Neural cell (in vitro differentiated cells): ENCODE results near the gene ANKRD13C. TPM values are rescaled to one million over a fixed set of nuclear protein-coding genes. Genes with fewer than 3 reads are reported as not detected.

Experiments used
- H2AFZ ChIP-seq: fragments of 200-600, 300-800 bp; sonication (generic), shearing (Covaris generic); 2 replicates; pipeline ENCODE4 v1.6.0; 2014; ENCODE audit warnings: low read depth, mild to moderate bottlenecking, antibody characterized with exemption, low read length, moderate library complexity
- H3F3A ChIP-seq: fragments of 200-600 bp; shearing (Covaris generic); 2 replicates; pipeline ENCODE4 v1.6.1; 2016; ENCODE audit warnings: mild to moderate bottlenecking, moderate library complexity, mixed read lengths, antibody characterized with exemption, low read length; ENCODE audit not compliant: insufficient read depth, poor library complexity, severe bottlenecking
- H3K27ac ChIP-seq: fragments of 200-600, 300-800 bp; sonication (generic), shearing (Covaris generic); 2 replicates; pipeline ENCODE4 v1.5.1; 2014; ENCODE audit warnings: mild to moderate bottlenecking, low read length, moderate library complexity
- H3K27me3 ChIP-seq: fragments of 300-800, 200-600 bp; sonication (generic), shearing (Covaris generic); 2 replicates; pipeline ENCODE4 v1.6.0; 2014; ENCODE audit warnings: mild to moderate bottlenecking, low read depth, low read length, moderate library complexity; ENCODE audit not compliant: insufficient read depth
- H3K36me3 ChIP-seq: fragments of 300-800, 200-600 bp; sonication (generic), shearing (Covaris generic); 2 replicates; pipeline ENCODE4 v1.5.1; 2014; ENCODE audit warnings: mild to moderate bottlenecking, antibody characterized with exemption, low read length, moderate library complexity; ENCODE audit not compliant: insufficient read depth
- H3K4me2 ChIP-seq: fragments of 300-800, 200-600 bp; sonication (generic), shearing (Covaris generic); 2 replicates; pipeline ENCODE4 v1.6.0; 2014; ENCODE audit warnings: mild to moderate bottlenecking, low read length
- H3K4me3 ChIP-seq: fragments of 300-800, 200-600 bp; sonication (generic), shearing (Covaris generic); 2 replicates; pipeline ENCODE4 v1.5.1; 2014; ENCODE audit warnings: mild to moderate bottlenecking, low read length, moderate library complexity
- H3K79me2 ChIP-seq: fragments of 200-600 bp; shearing (Covaris generic); replicated peaks from 2 replicates; pipeline ENCODE4 v1.6.0; 2014; ENCODE audit warnings: mild to moderate bottlenecking, low read length, moderate library complexity; ENCODE audit not compliant: insufficient read depth
- H3K9ac ChIP-seq: fragments of 300-800, 200-600 bp; sonication (generic), shearing (Covaris generic); 2 replicates; pipeline ENCODE4 v1.6.1; 2016; ENCODE audit warnings: mild to moderate bottlenecking, low read length, mixed read lengths
- H3K9me2 ChIP-seq: fragments of 200-600 bp; shearing (Covaris generic); 2 replicates; pipeline ENCODE4 v1.6.1; 2016; ENCODE audit warnings: mild to moderate bottlenecking, low read length, mixed read lengths; ENCODE audit not compliant: insufficient read depth
- H3K9me3 ChIP-seq: fragments of 200-600, 300-800 bp; sonication (generic), shearing (Covaris generic); 2 replicates; pipeline ENCODE4 v1.6.1; 2016; ENCODE audit warnings: mild to moderate bottlenecking, mixed run types, low read length, moderate library complexity, mixed read lengths
- H4K20me1 ChIP-seq: fragments of 200-600 bp; shearing (Covaris generic); 2 replicates; pipeline ENCODE4 v1.6.1; 2016; ENCODE audit warnings: mild to moderate bottlenecking, mixed run types; ENCODE audit not compliant: insufficient read depth
- EP300 ChIP-seq: fragments of 450-650 bp; conservative IDR thresholded peaks from 2 replicates; pipeline ENCODE4 v1.6.1; 2014; ENCODE audit warnings: antibody characterized with exemption, mild to moderate bottlenecking, moderate library complexity; ENCODE audit not compliant: poor library complexity, severe bottlenecking
- EZH2 ChIP-seq: fragments of 200-600, 300-800 bp; shearing (Covaris generic), sonication (generic); IDR thresholded peaks from 2 replicates; pipeline ENCODE4 v1.6.1; 2014; ENCODE audit warnings: antibody characterized with exemption, low read length, borderline replicate concordance, mild to moderate bottlenecking; ENCODE audit not compliant: insufficient read depth, poor library complexity, severe bottlenecking
- MXI1 ChIP-seq: fragments of 450-650 bp; conservative IDR thresholded peaks from 2 replicates; pipeline ENCODE4 v1.6.1; 2014; ENCODE audit warnings: antibody characterized with exemption, mild to moderate bottlenecking; ENCODE audit not compliant: poor library complexity, severe bottlenecking
- POLR2AphosphoS5 ChIP-seq: IDR thresholded peaks from 2 replicates; pipeline ENCODE4 v1.6.1; 2012
- RAD21 ChIP-seq: fragments of 450-650 bp; conservative IDR thresholded peaks from 2 replicates; pipeline ENCODE4 v1.6.1; 2014; ENCODE audit warnings: antibody characterized with exemption, mild to moderate bottlenecking, moderate library complexity
- SMC3 ChIP-seq: fragments of 450-650 bp; conservative IDR thresholded peaks from 2 replicates; pipeline ENCODE4 v1.6.1; 2014; ENCODE audit warnings: antibody characterized with exemption, mild to moderate bottlenecking, moderate library complexity; ENCODE audit not compliant: poor library complexity
- TAF1 ChIP-seq: IDR thresholded peaks from 2 replicates; pipeline ENCODE4 v1.6.1; 2012; ENCODE audit warnings: low read depth
- polyA plus RNA-seq: library from polyadenylated mRNA; depleted of rRNA; stranded (reverse); fragments of >200 nt; gene quantifications from 2 replicates; pipeline ENCODE4 v1.2.3, GENCODE V29; 2014
- TF ChIP-seq, protein P1 (sequence below): fragments of 450-650 bp; IDR thresholded peaks from 2 replicates; pipeline ENCODE4 v1.5.1; 2014; ENCODE audit warnings: antibody characterized with exemption, mild to moderate bottlenecking, moderate library complexity; ENCODE audit not compliant: poor library complexity, severe bottlenecking
- TF ChIP-seq, protein P2 (sequence below): IDR thresholded peaks from 2 replicates; pipeline ENCODE4 v1.6.1; 2012; ENCODE audit warnings: borderline replicate concordance

Gene ANKRD13C
- polyA plus RNA-seq, 1 donor from 2014 or later, result 53.3 TPM

DNA sequence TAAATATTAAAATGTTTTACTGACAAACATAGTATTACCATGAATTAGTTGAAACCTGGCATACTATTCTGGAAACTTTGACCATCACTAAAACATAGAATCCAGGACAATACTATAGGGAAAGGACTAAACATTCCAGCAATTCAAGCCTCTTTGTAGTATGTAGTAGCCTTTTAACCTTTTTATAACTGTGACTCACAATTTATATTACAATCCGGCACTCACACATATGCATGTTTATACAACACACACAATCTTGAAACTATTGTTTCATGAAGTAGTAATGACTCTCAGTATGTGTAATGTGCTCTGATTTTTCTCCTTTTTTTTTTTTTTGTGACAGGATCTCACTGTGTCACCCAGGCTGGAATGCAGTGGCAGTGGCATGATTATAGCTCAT, 64.3 kb downstream of the ANKRD13C start:
- no peak overlapping the region for H3K4me3 ChIP-seq
- no peaks in the 10 kb centered on the region for H3K9me2 ChIP-seq
- H3K79me2 ChIP-seq, result no peaks in the 10 kb centered on the region
- H4K20me1 ChIP-seq, result no peaks in the 10 kb centered on the region
- H3K27me3 ChIP-seq, result no peaks in the 10 kb centered on the region
- H3K27ac ChIP-seq, result no peak overlapping the region
- no peak overlapping the region for H3K4me2 ChIP-seq
- H3K9me3 ChIP-seq, result no peaks in the 10 kb centered on the region
- no peak overlapping the region for H3K9ac ChIP-seq
- no peak overlapping the region for H2AFZ ChIP-seq
- peaks cover 8% of the 10 kb centered on the region for H3K36me3 ChIP-seq
- no peaks in the 10 kb centered on the region for H3F3A ChIP-seq
- TF ChIP-seq, protein P1, sequence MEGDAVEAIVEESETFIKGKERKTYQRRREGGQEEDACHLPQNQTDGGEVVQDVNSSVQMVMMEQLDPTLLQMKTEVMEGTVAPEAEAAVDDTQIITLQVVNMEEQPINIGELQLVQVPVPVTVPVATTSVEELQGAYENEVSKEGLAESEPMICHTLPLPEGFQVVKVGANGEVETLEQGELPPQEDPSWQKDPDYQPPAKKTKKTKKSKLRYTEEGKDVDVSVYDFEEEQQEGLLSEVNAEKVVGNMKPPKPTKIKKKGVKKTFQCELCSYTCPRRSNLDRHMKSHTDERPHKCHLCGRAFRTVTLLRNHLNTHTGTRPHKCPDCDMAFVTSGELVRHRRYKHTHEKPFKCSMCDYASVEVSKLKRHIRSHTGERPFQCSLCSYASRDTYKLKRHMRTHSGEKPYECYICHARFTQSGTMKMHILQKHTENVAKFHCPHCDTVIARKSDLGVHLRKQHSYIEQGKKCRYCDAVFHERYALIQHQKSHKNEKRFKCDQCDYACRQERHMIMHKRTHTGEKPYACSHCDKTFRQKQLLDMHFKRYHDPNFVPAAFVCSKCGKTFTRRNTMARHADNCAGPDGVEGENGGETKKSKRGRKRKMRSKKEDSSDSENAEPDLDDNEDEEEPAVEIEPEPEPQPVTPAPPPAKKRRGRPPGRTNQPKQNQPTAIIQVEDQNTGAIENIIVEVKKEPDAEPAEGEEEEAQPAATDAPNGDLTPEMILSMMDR, result no peak
- TF ChIP-seq EZH2 (no peak), TAF1 (no peak), POLR2AphosphoS5 (no peak)
- TF ChIP-seq, protein P2, sequence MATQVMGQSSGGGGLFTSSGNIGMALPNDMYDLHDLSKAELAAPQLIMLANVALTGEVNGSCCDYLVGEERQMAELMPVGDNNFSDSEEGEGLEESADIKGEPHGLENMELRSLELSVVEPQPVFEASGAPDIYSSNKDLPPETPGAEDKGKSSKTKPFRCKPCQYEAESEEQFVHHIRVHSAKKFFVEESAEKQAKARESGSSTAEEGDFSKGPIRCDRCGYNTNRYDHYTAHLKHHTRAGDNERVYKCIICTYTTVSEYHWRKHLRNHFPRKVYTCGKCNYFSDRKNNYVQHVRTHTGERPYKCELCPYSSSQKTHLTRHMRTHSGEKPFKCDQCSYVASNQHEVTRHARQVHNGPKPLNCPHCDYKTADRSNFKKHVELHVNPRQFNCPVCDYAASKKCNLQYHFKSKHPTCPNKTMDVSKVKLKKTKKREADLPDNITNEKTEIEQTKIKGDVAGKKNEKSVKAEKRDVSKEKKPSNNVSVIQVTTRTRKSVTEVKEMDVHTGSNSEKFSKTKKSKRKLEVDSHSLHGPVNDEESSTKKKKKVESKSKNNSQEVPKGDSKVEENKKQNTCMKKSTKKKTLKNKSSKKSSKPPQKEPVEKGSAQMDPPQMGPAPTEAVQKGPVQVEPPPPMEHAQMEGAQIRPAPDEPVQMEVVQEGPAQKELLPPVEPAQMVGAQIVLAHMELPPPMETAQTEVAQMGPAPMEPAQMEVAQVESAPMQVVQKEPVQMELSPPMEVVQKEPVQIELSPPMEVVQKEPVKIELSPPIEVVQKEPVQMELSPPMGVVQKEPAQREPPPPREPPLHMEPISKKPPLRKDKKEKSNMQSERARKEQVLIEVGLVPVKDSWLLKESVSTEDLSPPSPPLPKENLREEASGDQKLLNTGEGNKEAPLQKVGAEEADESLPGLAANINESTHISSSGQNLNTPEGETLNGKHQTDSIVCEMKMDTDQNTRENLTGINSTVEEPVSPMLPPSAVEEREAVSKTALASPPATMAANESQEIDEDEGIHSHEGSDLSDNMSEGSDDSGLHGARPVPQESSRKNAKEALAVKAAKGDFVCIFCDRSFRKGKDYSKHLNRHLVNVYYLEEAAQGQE, result no peak

DNA sequence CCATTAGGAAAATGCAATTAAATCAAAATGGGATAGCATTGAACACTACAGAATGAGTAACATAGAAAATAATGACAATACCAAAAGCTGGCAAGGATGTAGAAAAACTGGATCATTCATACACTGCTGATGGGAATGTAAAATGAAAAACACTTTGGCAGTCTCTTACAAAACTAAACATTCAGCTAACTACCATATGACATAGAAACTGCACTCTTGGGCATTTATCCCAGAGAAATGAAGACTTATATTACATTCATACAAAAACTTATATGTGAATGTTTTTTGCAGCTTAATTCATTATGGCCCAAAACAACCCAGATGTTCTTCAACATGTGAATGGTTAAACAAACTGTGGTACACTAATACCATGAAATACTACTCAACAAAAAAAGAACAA, 66.4 kb downstream of the ANKRD13C start:
- Histone ChIP-seq H2AFZ (no peak overlapping the region), H3K4me3 (no peak overlapping the region), H3K9me2 (no peaks in the 10 kb centered on the region), H3K4me2 (no peak overlapping the region), H3K36me3 (peaks cover 4% of the 10 kb centered on the region), H3F3A (no peaks in the 10 kb centered on the region), H3K9ac (no peak overlapping the region), H3K9me3 (no peaks in the 10 kb centered on the region), H3K79me2 (no peaks in the 10 kb centered on the region), H4K20me1 (no peaks in the 10 kb centered on the region), H3K27ac (no peak overlapping the region), H3K27me3 (no peaks in the 10 kb centered on the region)
- TF ChIP-seq TAF1 (no peak), EP300 (no peak), POLR2AphosphoS5 (no peak), EZH2 (no peak), RAD21 (no peak), MXI1 (no peak), SMC3 (no peak)
- TF ChIP-seq, protein P1, result no peak
- TF ChIP-seq, protein P2, result no peak
